Tibial artery (tissue), 4 donors: ENCODE measurements around the gene ARHGEF1.
A peak's percentile ranks its signal among the peaks of the same experiment; 100 is the strongest.

Source experiments
- DNase-seq, 2 donors: peaks; one replicate each; pipeline ENCODE4 v3.0.0-alpha.2; 2019
- H3K27ac ChIP-seq, 2 donors: fragments of 200-600 bp; sonication (generic) in 1 of 2; 1 replicate in 1 of 2; 2 replicates in 1 of 2; pipeline ENCODE4 v1.5.1; 2018 to 2019; ENCODE audit warnings: mild to moderate bottlenecking in 1 of 2
- H3K27me3 ChIP-seq, 2 donors: fragments of 200-600 bp; sonication (generic) in 1 of 2; one replicate each; pipeline versions ENCODE4 v1.5.1 to v1.6.0; 2016 to 2019
- H3K36me3 ChIP-seq, 3 donors: fragments of 200-600 bp; sonication (generic) in 2 of 3; one replicate each; pipeline ENCODE4 v1.5.1; 2016 to 2019; ENCODE audit warnings: mild to moderate bottlenecking in 2 of 3
- H3K4me1 ChIP-seq, 4 donors: fragments of 200-600 bp; sonication (generic) in 2 of 4; 1 replicate in 3 of 4; 2 replicates in 1 of 4; pipeline ENCODE4 v1.5.1; 2016 to 2019
- H3K4me3 ChIP-seq, 2 donors: fragments of 200-600 bp; sonication (generic) in 1 of 2; 1 replicate in 1 of 2; 2 replicates in 1 of 2; pipeline ENCODE4 v1.5.1; 2018 to 2019; ENCODE audit warnings: mild to moderate bottlenecking in 2 of 2
- H3K9me3 ChIP-seq, 3 donors: fragments of 200-600 bp; sonication (generic) in 1 of 3; one replicate each; pipeline ENCODE4 v1.5.1; 2016 to 2019
- intact Hi-C: fragments of 100-400 bp; cut with DNase I; formaldehyde crosslinking; loops from one replicate; pipeline ENCODE4 v1.15.0; 2023; ENCODE audit warnings: low total_unique reads
- TF ChIP-seq, protein P1 (sequence below), 2 experiments: fragments of 200-600 bp in 1 of 2; fragments of 450-650 bp in 1 of 2; IDR thresholded peaks; one replicate each; pipeline ENCODE4 v1.5.1; 2017 to 2019; ENCODE audit warnings: antibody characterized with exemption in 2 of 2, mild to moderate bottlenecking in 1 of 2, moderate library complexity in 1 of 2

The ARHGEF1 gene

DNA sequence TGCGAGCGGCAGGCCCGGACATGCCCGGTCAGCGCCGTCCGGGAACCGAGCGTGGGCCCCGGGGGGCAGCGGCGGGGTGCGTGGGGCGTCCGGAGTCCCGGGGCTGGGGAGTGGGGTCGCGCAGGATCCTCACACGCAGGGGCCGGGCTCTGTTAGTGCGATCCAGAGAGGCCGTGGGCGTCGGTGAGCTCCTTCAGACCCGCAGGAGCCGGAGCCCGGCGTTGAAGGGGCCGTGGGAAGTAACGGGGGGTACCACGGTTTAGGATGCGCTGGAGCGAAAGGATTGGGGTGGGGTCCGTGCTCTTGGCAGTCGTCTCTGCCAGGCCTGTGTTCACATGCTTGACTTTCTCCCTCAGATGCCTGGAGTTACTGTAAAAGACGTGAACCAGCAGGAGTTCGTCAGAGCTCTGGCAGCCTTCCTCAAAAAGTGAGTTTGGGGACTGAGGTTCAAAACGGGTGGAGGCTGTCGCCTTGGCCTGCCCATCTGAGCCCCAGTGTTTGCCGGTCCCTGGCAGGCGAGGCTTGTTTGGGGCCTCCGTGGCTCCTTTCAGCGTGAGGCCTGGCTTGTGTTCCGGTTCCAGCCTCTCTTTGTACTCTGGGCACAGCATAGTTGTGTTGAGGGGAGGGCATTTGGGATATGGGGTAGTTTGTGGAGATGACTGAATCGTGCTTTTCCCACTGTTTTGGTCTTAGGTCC, 22.4 kb upstream of the ARHGEF1 start:
- H3K4me3 ChIP-seq: peak overlapping the region; percentile 73 to 88
- H3K36me3 ChIP-seq: peaks cover 39 to 46% (median 45%) of the 10 kb centered on the region in 3 donors
- H3K27ac ChIP-seq: peak overlapping the region; percentile 89 to 92
- H3K4me1 ChIP-seq: peaks cover 0 to 38% (median 28%) of the 10 kb centered on the region in 4 donors
- H3K9me3 ChIP-seq: no peaks in the 10 kb centered on the region
- no peak for DNase-seq
- intact Hi-C loops: loop anchor here (2.0 kb wide), 1 partner anchor 24 kb away; no protein-coding TSS in a partner anchor
- peaks cover 0 to under 1% of the 10 kb centered on the region in 2 donors for H3K27me3 ChIP-seq
- TF ChIP-seq, protein P1, sequence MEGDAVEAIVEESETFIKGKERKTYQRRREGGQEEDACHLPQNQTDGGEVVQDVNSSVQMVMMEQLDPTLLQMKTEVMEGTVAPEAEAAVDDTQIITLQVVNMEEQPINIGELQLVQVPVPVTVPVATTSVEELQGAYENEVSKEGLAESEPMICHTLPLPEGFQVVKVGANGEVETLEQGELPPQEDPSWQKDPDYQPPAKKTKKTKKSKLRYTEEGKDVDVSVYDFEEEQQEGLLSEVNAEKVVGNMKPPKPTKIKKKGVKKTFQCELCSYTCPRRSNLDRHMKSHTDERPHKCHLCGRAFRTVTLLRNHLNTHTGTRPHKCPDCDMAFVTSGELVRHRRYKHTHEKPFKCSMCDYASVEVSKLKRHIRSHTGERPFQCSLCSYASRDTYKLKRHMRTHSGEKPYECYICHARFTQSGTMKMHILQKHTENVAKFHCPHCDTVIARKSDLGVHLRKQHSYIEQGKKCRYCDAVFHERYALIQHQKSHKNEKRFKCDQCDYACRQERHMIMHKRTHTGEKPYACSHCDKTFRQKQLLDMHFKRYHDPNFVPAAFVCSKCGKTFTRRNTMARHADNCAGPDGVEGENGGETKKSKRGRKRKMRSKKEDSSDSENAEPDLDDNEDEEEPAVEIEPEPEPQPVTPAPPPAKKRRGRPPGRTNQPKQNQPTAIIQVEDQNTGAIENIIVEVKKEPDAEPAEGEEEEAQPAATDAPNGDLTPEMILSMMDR (IDR thresholded peaks at IDR 0.05): no peak

DNA sequence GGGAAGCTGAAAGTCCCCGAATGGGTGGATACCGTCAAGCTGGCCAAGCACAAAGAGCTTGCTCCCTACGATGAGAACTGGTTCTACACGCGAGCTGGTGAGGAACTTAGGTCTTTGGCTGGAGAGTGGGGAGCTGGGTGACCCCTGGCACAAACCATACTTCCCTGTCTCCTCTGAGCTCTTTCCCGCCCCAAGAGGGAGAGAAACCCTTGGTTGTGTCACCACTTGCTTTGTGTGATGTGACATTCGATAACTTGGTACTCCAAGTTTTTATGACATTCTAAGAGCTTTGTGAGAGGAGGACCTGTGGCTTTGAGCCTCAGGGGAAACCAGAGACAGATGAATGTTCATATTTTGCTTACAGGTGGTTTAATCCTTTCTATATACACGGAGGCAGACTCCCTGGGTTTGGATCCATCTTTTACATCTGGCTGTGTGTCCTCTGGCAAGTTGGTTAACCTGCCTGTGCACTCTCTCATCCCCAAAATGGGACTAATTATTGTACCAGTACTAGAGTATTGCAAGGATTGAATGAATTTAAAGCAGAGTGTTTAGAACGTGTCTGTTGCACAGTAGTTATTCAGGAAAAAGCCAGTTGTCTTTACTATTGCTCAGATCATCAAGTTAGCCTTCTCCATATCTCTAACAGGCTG, 21.7 kb upstream of the ARHGEF1 start:
- TF ChIP-seq, protein P1 (IDR thresholded peaks at IDR 0.05): no peak
- Histone ChIP-seq H3K4me3 (peak overlapping the region; percentile 73 to 88), H3K27me3 (no peaks in the 10 kb centered on the region), H3K4me1 (peaks cover 0 to 39% (median 29%) of the 10 kb centered on the region in 4 donors), H3K36me3 (peaks cover 39 to 52% (median 49%) of the 10 kb centered on the region in 3 donors), H3K9me3 (no peaks in the 10 kb centered on the region), H3K27ac (peak overlapping the region; percentile 89 to 92)
- intact Hi-C loops: loop anchor here (2.0 kb wide), 1 partner anchor 24 kb away; no protein-coding TSS in a partner anchor
- DNase-seq: no peak

DNA sequence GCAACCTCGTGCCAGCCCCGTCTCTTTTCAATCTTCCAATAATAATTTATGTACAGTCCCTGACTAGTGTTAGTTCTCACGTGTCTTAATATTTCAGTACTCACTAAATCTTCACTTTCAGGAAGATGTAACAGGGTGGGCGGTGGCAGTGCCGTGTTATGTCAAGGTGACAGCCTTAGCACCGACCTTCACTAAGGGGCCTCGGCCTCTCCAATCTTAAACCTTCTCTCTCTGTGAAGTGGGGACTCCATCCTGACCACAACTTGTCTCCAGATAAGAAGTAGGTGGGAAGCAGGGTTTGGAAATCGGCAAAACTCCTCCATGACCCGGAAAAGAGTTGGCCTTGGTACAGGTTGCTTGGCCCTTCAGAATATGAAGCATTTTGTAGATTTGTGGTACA, 21.1 kb upstream of the ARHGEF1 start:
- no peak overlapping the region for H3K4me3 ChIP-seq

DNA sequence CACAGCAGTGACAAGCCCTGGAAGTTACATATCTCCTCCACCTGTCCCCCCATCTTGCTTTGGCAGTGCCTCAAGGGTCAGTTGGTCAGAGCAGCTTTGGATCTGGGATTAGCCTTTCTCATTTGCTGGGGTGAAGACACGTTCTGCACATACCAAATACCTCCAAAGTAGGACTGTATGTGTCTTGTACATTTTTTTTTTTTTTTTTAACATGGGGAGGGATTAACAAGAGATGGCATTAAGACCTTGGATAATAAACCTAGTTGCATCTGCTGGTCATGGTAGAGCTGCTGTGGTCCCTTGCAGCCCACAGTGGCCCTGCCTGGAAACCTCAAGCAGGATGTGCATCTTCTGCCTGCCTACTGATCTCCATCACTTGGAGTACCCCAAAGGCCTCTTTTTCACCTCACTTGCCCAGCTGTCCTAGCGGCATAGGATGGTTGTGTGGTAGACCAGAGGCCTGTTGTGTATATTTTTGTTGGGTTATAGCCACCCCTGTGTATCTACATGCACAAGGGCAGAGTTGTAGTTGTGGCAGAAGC, 20.5 kb upstream of the ARHGEF1 start:
- no peak overlapping the region for H3K27ac ChIP-seq
- peaks cover 0 to 43% (median 29%) of the 10 kb centered on the region in 4 donors for H3K4me1 ChIP-seq
- H3K9me3 ChIP-seq: no peaks in the 10 kb centered on the region
- H3K36me3 ChIP-seq: peaks cover 45 to 65% (median 54%) of the 10 kb centered on the region in 3 donors
- intact Hi-C loops: no loop called here
- no peaks in the 10 kb centered on the region for H3K27me3 ChIP-seq
- no peak overlapping the region for H3K4me3 ChIP-seq
- TF ChIP-seq, protein P1 (IDR thresholded peaks at IDR 0.05): no peak
- no peak for DNase-seq

More for the DNA sequence above, 21.1 kb upstream of the ARHGEF1 start:
- no peak for DNase-seq
- TF ChIP-seq, protein P1 (IDR thresholded peaks at IDR 0.05): no peak
- peaks cover 0 to 43% (median 29%) of the 10 kb centered on the region in 4 donors for H3K4me1 ChIP-seq
- no peaks in the 10 kb centered on the region for H3K9me3 ChIP-seq
- H3K27me3 ChIP-seq: no peaks in the 10 kb centered on the region
- intact Hi-C loops: loop anchor here (2.0 kb wide), 1 partner anchor 23 kb away; no protein-coding TSS in a partner anchor
- H3K36me3 ChIP-seq: peaks cover 42 to 58% (median 52%) of the 10 kb centered on the region in 3 donors
- no peak overlapping the region for H3K27ac ChIP-seq

DNA sequence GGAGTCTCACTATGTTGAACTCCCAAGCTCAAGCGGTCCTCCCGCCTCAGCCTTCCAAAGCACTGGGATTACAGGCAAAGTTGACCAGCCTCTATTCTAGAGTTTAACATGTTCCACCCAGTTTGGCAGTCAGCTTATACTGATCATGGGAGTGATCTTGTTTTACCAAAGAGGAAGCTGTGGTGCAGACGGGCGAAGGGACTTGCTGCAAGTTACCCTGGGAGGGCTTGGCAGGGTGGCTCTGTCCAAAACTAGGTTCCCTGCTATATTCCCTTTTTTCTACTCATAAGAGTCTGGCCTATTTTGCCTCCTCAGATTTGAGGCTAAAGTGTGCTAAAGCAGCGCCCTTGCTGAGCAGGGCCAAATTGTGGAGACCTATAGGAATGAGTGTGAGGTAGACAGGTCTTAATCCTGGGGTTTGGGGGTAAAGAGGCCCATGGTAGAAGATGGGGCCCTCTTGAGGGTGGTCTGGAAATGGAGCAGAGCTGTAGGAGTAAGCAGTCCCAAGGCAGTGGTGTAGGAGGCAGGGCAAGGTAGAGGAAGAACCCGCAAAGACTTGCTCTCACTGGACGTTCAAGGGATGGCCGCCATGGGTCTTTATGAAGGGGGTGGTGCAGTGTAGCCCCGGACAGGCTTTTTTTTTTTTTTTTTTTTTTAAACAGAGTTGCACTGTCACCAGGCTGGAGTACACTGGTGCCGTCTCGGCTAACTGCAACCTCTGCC, 19.6 kb upstream of the ARHGEF1 start:
- Histone ChIP-seq H3K27ac (no peak overlapping the region), H3K4me1 (peaks cover 0 to 43% (median 29%) of the 10 kb centered on the region in 4 donors), H3K9me3 (no peaks in the 10 kb centered on the region), H3K27me3 (no peaks in the 10 kb centered on the region), H3K36me3 (peaks cover 45 to 73% (median 63%) of the 10 kb centered on the region in 3 donors), H3K4me3 (no peak overlapping the region)
- intact Hi-C loops: no loop called here
- TF ChIP-seq, protein P1 (IDR thresholded peaks at IDR 0.05): no peak
- DNase-seq: no peak
